Purkinje cell (primary cell): ENCODE results near the gene ARFRP1. TPM values are rescaled to one million over a fixed set of nuclear protein-coding genes. Genes with fewer than 3 reads are reported as not detected.

ENCODE experiments used
- polyA plus RNA-seq: library from polyadenylated mRNA; unstranded; fragments of >200 nt; fragmentation: Nextera tagmentation; gene quantifications from 2 replicates; pipeline ENCODE4 v1.2.1, GENCODE V29; 2014

Gene ARFRP1, protein sequence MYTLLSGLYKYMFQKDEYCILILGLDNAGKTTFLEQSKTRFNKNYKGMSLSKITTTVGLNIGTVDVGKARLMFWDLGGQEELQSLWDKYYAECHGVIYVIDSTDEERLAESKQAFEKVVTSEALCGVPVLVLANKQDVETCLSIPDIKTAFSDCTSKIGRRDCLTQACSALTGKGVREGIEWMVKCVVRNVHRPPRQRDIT
- polyA plus RNA-seq: 1.7 and 5.3 TPM in 2 replicates

DNA sequence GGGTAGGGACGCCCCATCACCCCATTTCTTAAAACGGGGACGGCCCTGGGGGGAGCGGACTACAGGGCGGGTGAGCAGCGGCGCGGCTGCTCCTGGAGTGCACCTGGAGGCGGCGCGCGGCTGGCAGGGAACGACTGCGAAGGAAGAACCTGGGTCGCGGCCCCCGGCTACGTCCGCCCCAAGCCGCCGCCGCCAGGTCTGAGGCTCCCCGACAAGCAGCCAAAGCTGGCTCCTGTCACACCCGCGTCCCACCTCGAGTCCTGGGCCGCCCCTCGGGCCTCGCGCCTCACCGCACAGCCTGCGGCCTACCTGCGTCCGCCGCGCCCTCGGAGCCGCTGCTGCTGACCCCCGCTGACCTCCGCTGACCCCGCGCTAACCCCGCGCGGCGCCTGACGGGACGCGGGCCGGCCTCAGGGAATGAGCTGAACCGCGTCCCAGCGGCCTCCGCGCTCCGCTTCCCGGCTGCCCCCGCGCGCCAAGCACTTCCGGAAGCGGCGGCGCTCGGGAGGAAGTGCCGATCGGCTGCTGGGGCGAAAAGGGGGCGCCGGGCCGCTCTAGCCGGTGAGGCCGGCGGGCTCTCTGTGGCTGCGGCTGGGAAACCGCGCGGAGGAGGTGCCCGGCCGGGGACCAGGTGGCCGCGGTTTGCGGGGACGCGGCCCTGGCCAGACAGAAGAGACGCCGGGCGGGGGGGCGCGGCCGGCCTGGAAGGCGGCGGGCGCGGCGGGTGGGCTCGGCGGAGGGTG lies at the start of gene ARFRP1, which contains the start of gene ZGPAT:
Gene ARFRP1 (minus strand): TSS at position 419 of the 743 bp plus-strand sequence. CDS start 885 bp downstream, outside the sequence.
Gene ZGPAT (plus strand): TSS at position 482 of the 743 bp plus-strand sequence. CDS start 542 bp downstream, outside the sequence.

DNA sequence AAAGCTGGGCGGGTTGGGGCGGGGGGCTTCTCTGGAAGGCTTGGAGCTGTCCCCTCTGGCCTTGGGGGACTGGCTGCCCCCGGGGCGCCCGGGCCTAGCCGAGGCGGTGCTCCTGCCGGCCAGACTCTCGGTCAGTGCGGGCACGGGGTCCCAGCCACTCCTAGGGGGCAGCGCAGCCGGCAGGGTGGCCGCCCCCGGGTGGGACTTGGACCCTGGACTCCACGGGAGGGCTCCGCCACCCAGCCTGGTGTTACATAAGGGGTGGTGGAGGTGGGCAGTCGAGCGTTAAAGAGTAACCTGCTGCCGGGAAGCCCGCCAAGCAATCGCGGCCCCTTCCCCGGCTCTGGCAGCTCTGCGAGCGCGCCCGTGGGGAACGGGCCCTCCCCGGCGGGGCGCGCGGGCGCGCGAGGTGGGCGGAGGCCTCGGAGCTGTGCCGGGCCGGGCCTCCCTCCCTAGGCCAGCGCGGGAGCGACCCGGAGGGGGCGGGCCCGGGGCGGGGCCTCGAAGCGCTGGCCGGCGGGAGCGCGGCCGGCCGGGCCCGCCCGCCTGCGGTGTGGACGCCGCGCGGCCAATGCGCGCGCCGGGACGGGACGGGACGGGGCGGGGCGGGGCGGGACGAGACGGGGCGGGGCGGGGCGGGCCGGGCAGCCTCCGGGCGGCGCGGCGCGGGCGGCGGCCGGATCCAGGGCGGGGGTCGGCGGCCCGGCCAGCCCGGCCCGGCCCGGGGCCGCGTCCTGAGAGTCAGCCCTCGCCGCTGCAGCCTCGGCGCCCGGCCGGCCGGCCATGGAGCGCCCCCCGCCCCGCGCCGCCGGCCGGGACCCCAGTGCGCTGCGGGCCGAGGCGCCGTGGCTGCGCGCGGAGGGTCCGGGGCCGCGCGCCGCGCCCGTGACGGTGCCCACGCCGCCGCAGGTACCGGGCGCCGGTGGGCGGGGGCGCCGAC lies 31.6 kb upstream of the ARFRP1 start, which contains the start of gene SLC2A4RG:
Gene SLC2A4RG (plus strand): TSS at position 647 of the 940 bp plus-strand sequence. CDS start 137 bp downstream, at position 784.

DNA sequence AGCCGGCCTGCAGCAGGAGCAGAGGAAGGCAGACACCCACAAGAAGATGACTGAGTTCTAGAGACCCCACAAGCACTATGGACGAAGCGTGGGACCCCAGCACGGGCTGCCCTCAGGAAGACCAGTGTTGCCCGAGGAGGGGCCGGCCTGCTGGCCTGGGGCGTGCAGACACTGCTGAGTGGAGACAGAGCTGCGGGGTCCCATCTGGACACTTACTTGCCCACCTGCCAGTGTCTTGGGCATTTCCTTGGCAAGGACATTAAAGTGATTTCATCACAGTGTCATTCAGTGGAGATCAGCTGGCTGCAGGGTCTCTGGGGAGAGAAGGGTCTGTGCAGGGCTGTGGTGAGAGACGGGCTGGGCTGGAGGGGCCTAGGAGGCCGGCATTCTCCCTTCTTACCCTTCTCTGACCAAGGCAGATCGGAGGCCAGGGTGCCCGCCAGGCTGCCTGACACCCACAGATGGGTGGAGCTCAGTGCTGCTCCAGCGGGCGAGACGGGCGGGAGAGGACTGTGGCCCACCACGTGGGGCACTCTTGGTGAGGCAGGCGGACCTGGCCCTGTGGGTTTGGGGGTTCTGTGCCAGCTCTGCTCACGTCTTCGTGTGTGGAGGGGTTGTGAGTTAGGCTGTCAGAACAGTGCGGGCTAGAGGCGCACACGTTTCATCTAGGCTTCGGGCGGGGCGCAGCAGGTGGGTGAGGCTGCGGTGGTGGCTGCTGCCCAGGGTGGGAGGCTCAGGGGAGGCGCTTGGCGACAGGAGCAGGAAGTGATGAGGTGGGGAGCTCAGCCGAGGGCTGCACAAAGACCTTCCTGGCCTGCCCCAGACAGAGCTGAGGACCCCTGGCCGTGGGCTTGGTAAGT lies 28.3 kb upstream of the ARFRP1 start, which contains the start of gene LIME1:
Gene LIME1 (plus strand): TSS at position 806 of the 860 bp plus-strand sequence. CDS start 886 bp downstream, outside the sequence.

DNA sequence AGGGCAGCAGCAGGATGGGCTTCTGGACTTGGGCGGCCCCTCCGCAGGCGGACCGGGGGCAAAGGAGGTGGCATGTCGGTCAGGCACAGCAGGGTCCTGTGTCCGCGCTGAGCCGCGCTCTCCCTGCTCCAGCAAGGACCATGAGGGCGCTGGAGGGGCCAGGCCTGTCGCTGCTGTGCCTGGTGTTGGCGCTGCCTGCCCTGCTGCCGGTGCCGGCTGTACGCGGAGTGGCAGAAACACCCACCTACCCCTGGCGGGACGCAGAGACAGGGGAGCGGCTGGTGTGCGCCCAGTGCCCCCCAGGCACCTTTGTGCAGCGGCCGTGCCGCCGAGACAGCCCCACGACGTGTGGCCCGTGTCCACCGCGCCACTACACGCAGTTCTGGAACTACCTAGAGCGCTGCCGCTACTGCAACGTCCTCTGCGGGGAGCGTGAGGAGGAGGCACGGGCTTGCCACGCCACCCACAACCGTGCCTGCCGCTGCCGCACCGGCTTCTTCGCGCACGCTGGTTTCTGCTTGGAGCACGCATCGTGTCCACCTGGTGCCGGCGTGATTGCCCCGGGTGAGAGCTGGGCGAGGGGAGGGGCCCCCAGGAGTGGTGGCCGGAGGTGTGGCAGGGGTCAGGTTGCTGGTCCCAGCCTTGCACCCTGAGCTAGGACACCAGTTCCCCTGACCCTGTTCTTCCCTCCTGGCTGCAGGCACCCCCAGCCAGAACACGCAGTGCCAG lies 11.0 kb downstream of the ARFRP1 start, which contains the start of gene TNFRSF6B:
Gene TNFRSF6B (plus strand): TSS at position 25 of the 729 bp plus-strand sequence. CDS start 116 bp downstream, at position 141.

DNA sequence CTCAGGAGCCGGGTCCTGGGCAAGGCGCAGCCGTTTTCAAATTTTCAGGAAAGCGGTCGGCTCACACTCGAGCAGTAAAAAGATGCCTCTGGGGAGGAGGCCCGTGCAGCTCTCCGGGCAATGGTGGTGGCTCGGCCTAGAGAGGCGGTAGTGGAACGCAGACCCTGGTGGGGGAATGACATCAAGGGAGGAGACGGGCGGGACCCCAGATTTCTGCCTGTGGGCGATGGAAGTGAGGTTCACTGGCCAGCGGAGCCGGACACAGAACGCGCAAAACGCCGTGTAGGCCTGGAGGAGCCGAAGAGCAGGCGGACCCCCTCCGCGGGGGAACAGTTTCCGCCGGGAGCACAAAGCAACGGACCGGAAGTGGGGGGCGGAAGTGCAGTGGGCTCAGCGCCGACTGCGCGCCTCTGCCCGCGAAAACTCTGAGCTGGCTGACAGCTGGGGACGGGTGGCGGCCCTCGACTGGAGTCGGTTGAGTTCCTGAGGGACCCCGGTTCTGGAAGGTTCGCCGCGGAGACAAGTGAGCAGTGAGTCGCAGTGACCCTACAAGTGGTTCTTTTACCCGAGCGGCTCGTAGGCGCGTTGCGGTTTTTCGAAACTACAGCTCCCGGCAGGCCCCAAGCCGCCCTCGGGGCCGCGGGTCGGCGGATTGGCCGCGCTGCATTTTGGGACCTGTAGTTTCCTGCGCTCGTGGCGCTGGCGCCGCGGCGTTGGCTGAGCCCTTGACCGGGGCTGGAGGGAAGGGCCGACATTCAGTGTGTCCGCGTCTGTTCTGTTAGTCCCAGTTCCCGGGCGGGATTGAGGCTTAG lies 49.6 kb downstream of the ARFRP1 start, which contains the start of gene RTEL1:
Gene RTEL1 (plus strand): TSS at position 376 of the 812 bp plus-strand sequence. CDS start 1,091 bp downstream, outside the sequence.

DNA sequence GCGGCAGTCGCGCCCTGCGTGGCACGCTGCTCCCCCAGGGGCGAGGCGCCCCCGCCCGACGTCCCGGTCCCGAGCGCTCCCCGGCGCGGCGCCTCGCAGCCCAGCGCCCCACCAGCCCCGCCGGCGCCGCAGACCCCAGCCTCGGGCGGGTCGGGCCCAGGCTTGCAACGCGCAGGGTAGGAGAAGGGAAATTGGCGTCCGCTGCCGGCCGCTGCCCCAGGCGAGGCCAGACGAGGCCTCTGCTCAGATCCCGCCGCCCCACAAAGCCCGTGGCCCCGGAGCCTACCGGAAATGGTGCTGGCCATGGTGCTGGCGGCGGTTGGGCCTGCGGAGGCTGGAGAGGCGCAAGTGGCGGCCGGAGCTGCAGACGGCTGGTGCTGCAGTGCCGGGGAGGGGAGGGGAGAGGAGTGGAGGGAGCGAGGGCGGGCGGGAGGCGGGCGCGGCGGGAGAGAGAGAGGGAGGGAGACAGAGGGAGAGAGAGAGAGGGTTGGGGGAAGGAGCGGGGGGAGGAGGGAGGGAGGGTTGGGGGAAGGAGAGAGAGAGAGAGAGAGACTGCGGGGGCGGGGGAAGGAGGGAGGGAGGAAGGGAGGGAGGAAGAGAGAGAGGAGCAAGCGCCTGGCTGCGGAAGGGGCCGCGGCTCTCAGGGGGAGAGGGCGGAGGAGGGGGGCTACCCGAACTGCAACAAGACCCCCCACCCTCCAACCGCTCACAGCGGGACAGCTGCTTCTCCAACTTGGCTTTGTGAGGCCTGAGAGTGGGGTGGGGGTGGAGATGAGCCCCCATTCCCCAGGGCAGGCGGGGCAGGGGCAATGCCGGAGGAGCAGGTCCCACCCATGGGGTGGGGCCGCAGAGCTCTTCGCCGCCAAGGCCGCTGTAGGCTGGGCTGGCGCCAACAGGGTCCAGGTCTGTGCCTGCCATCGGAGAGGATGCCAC lies 54.5 kb downstream of the ARFRP1 start, which contains the start of gene STMN3:
Gene STMN3 (minus strand): TSS at position 384 of the 933 bp plus-strand sequence. CDS start 79 bp downstream, at position 305.

Other genes starting within 250 kb of the ARFRP1 start
- gene KCNQ2, start 235.3 kb downstream of the ARFRP1 start, polyA plus RNA-seq: 8.7 and 11.4 TPM in 2 replicates
- gene EEF1A2, start 208.9 kb downstream of the ARFRP1 start, polyA plus RNA-seq: 13.6 and 15.1 TPM in 2 replicates
- gene PPDPF, start 187.2 kb downstream of the ARFRP1 start, polyA plus RNA-seq: 2.1 and 3.0 TPM in 2 replicates
- gene PTK6, start 170.6 kb downstream of the ARFRP1 start, polyA plus RNA-seq: not detected in 2 replicates
- gene SRMS, start 160.2 kb downstream of the ARFRP1 start, polyA plus RNA-seq: not detected in 2 replicates
- gene FNDC11, start 153.8 kb downstream of the ARFRP1 start, polyA plus RNA-seq: not detected in 2 replicates
- gene HELZ2, start 133.7 kb downstream of the ARFRP1 start, polyA plus RNA-seq: not detected in 2 replicates
- 0.35 and 1.3 TPM in 2 replicates for gene GMEB2, start 80.9 kb downstream of the ARFRP1 start, polyA plus RNA-seq
- gene STMN3, start 54.6 kb downstream of the ARFRP1 start, polyA plus RNA-seq: 30.7 and 32.0 TPM in 2 replicates
- gene RTEL1, start 49.7 kb downstream of the ARFRP1 start, polyA plus RNA-seq: 0.21 TPM in 1 of 2 replicates, not detected in the other
- not detected in 2 replicates for gene TNFRSF6B, start 11.3 kb downstream of the ARFRP1 start, polyA plus RNA-seq
- gene ZGPAT, start 63 bp upstream of the ARFRP1 start, polyA plus RNA-seq: 0.38 and 0.73 TPM in 2 replicates
- gene LIME1, start 28.7 kb upstream of the ARFRP1 start, polyA plus RNA-seq: not detected in 2 replicates
- 0.93 TPM in 1 of 2 replicates, not detected in the other for gene SLC2A4RG, start 31.8 kb upstream of the ARFRP1 start, polyA plus RNA-seq
- 2.8 and 6.3 TPM in 2 replicates for gene ZBTB46, start 123.3 kb upstream of the ARFRP1 start, polyA plus RNA-seq
- not detected in 2 replicates for gene ABHD16B, start 153.5 kb upstream of the ARFRP1 start, polyA plus RNA-seq
- 7.6 and 9.1 TPM in 2 replicates for gene TPD52L2, start 157.3 kb upstream of the ARFRP1 start, polyA plus RNA-seq
- 8.3 and 9.6 TPM in 2 replicates for gene DNAJC5, start 187.2 kb upstream of the ARFRP1 start, polyA plus RNA-seq
- gene UCKL1, start 248.4 kb upstream of the ARFRP1 start, polyA plus RNA-seq: 3.1 and 5.6 TPM in 2 replicates